Kidney epithelial cell (primary cell): ENCODE measurements around the gene CLCNKB. TPM values are rescaled to one million over a fixed set of nuclear protein-coding genes. Genes with fewer than 3 reads are reported as not detected.
A peak's percentile ranks its signal among the peaks of the same experiment; 100 is the strongest.
"Not testable (repeated sequence)": the region's sequence is repeated elsewhere in the genome, so short reads cannot be mapped to it uniquely, and the experiment has no call there.

ENCODE experiments used
- DNase-seq: peaks from one replicate; pipeline ENCODE4 v3.0.0-alpha.2; 2010; ENCODE audit warnings: low read depth
- H3K27me3 ChIP-seq: 2 replicates; pipeline ENCODE4 v1.6.0; 2011; ENCODE audit warnings: low read length; ENCODE audit not compliant: control insufficient read depth, insufficient read depth
- H3K36me3 ChIP-seq: 2 replicates; pipeline ENCODE4 v1.5.1; 2011; ENCODE audit warnings: low read length; ENCODE audit not compliant: control insufficient read depth, insufficient read depth
- H3K4me3 ChIP-seq: 2 replicates; pipeline ENCODE4 v1.5.1; 2011; ENCODE audit warnings: low read depth, mild to moderate bottlenecking, control low read depth, low read length
- total RNA-seq: library from RNA; depleted of rRNA; stranded (reverse); fragments of >200 nt; gene quantifications from 2 replicates; pipeline ENCODE4 v1.2.3, GENCODE V29; 2015
- TF ChIP-seq, protein P1 (sequence below): IDR thresholded peaks from 2 replicates; pipeline ENCODE4 v1.5.1; 2011; ENCODE audit warnings: mild to moderate bottlenecking, moderate library complexity, low read length, control low read depth, inconsistent platforms; ENCODE audit not compliant: insufficient read depth, poor library complexity, severe bottlenecking

CLCNKB gene
- total RNA-seq, 1 donor from 2014 or later: 0.50 TPM

DNA sequence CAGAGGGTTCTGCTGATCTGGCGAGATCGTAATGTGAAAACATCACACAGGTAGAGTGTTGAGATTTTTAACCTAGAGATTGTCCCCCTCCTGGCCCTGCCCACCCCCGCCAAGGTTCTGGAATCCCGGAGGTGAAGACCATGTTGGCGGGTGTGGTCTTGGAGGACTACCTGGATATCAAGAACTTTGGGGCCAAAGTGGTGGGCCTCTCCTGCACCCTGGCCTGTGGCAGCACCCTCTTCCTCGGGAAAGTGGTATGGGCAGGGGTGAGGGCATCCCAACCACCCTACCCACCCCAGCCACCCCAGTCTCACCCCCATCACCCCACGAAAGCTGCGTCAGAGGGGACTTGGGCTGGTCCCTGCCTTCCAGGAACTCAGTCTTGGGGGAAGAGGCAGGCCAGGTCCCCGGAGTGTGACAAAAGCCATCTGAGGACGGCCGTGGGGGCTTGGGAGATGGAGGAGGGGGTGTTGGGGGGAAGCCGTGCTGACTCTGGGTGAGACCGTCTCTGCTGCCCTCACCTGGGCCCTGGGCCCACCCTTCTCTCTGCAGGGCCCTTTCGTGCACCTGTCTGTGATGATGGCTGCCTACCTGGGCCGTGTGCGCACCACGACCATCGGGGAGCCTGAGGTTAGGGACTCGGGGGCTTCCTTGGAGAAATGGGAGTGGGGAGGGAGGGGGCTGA is 4.4 kb downstream of the CLCNKB start:
- no peaks in the 10 kb centered on the region for H3K36me3 ChIP-seq
- no peak for DNase-seq
- peaks cover 10% of the 10 kb centered on the region for H3K27me3 ChIP-seq
- TF ChIP-seq, protein P1, sequence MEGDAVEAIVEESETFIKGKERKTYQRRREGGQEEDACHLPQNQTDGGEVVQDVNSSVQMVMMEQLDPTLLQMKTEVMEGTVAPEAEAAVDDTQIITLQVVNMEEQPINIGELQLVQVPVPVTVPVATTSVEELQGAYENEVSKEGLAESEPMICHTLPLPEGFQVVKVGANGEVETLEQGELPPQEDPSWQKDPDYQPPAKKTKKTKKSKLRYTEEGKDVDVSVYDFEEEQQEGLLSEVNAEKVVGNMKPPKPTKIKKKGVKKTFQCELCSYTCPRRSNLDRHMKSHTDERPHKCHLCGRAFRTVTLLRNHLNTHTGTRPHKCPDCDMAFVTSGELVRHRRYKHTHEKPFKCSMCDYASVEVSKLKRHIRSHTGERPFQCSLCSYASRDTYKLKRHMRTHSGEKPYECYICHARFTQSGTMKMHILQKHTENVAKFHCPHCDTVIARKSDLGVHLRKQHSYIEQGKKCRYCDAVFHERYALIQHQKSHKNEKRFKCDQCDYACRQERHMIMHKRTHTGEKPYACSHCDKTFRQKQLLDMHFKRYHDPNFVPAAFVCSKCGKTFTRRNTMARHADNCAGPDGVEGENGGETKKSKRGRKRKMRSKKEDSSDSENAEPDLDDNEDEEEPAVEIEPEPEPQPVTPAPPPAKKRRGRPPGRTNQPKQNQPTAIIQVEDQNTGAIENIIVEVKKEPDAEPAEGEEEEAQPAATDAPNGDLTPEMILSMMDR: no peak
- H3K4me3 ChIP-seq: no peak overlapping the region

DNA sequence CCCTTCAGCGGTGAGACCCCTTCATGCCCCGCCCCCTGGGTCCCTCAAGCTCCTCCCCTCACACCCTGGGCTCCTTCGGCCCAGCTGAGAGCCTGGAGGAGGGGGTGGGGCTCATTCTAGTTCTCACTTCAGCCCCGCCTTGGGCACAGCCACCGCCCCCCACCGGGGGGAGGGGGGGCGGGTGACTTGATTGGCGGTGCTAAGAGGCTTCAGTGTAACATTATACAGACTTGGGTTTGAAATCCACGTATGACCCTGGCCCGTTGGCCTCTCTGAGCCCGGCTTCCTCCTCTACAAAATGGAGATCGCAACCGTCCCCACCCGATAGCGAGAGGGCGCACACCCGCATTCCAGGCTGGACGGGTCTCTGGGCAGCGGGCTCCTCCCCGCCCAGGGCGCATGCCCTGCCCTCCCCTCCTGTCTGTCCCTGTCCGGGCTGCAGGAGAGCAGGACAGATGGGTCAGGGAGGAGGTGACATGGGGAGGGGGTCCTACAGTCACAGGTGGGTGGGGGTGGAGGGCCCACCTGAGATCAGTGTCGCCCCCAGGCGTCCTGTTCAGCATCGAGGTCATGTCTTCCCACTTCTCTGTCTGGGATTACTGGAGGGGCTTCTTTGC is 5.1 kb downstream of the CLCNKB start:
- no peaks in the 10 kb centered on the region for H3K36me3 ChIP-seq
- TF ChIP-seq, protein P1: peak; percentile 26
- H3K27me3 ChIP-seq: peaks cover 6% of the 10 kb centered on the region
- peak overlapping the region; percentile 17 for H3K4me3 ChIP-seq
- no peak for DNase-seq

DNA sequence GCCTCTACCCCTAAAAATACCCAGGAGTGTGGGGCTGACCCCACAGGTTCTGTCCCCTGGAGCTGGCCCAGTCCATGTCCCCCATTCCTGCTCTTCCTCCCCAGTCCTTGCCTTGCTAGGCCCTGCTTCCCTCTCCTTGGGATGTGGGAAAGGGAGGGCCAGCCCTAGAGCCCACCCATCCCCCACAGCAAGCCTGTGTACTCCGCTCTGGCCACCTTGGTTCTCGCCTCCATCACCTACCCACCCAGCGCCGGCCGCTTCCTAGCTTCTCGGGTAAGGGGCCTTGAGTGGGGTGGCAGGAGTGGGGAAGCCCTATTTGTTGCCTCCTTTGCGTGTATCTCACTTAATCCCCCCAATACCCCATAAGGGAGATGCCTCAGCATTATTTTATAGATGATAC is 6.7 kb downstream of the CLCNKB start:
- TF ChIP-seq, protein P1: no peak
- Histone ChIP-seq H3K36me3 (no peaks in the 10 kb centered on the region), H3K27me3 (peaks cover 3% of the 10 kb centered on the region), H3K4me3 (no peak overlapping the region)
- no peak for DNase-seq

DNA sequence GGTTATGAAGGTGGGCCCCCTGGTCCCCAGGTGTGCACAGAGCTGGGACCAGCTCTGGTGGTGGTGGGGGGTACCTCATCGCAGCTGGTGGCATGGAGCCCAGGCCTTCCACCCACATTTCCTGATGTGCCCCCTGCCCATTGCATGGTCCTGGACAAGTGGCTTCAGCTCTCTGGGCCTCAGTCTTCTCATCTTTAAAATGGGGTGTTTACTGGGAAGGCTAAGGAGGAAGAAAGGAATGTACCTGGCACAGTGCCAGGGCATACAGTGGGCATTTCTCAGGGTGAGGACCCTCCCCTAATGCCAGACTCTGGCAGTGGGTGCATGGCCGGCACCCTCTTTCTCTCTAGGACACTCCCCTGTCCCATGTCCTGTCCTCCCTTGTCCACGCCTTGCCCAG is 7.5 kb downstream of the CLCNKB start:
- no peak for DNase-seq
- Histone ChIP-seq H3K27me3 (peaks cover 2% of the 10 kb centered on the region), H3K36me3 (no peaks in the 10 kb centered on the region), H3K4me3 (no peak overlapping the region)
- TF ChIP-seq, protein P1: no peak

DNA sequence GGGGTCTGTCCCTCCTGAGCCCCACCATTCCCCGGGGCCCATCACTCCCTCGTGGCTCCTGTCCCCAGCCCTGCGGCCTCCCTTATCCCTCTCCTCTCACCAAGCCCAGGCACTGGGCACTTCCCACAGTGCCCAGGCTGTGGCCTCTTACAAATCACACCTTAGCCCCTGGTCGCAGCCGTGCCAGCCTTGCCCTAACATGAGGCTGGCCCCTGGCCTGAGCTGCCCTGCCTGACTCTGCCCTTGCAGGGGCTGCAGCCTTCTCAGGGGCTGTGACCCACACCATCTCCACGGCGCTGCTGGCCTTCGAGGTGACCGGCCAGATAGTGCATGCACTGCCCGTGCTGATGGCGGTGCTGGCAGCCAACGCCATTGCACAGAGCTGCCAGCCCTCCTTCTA is 8.4 kb downstream of the CLCNKB start:
- not testable (repeated sequence) for DNase-seq, H3K4me3 ChIP-seq, H3K27me3 ChIP-seq, H3K36me3 ChIP-seq

DNA sequence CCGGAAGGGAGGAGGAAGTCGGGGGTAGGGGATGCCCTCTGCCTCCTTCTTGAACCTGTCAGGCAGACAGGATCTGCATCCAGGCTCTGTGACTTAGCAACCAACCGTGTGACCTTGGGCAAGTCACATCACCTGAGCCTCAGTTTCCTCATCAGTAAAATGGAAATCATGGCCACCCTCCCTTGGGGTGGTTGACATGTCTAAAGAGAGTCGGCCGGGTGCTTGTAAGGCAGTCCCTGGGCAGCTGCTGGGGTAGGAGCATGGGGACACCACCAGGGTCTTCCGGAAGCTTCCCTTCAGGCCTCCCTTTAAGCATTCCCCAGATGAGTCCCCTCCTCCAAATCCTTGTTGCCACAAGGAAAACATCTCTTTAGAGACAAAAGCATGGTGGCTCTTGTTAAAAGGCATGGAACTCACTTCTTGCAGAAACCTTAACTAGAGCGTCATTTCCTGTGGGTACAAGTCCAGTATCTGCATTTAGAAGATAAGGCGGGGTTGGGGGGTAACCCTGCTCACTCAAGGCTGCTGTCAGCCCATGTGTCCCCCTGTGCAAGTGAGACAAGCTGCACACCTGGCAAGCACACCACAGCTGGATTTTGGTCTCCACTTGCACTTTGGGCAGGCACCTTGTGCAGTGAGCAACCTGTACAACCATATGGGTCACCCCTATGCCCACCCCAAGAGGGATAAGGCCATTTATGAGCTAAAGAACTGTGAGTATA is 10.4 kb downstream of the CLCNKB start:
- TF ChIP-seq, protein P1: no peak
- no peak overlapping the region for H3K4me3 ChIP-seq
- no peak for DNase-seq
- no peaks in the 10 kb centered on the region for H3K36me3 ChIP-seq
- peaks cover 7% of the 10 kb centered on the region for H3K27me3 ChIP-seq
